Measurements from ENCODE around the gene CABLES1.

DNA sequence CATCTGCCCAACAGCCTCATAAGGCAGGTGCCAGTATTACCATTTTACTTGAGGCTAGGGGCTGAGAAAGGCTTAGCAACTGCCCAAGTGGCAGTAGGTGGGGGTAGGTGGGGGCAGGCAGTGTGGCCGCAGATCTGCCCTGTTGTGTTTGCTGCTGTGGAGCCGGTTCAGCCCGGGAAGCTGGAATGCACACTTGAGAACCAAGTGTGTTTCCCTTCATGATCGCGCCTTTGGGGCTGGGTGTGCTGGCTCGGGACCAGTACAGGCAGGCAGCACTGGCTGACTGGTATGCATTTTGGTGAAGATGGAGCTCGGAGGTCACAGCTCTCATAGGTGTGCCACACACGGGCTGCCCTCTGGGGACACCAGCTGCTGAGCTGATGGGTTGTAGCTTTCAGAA is 85.1 kb downstream of the CABLES1 start:
- TF ChIP-seq, protein P1, sequence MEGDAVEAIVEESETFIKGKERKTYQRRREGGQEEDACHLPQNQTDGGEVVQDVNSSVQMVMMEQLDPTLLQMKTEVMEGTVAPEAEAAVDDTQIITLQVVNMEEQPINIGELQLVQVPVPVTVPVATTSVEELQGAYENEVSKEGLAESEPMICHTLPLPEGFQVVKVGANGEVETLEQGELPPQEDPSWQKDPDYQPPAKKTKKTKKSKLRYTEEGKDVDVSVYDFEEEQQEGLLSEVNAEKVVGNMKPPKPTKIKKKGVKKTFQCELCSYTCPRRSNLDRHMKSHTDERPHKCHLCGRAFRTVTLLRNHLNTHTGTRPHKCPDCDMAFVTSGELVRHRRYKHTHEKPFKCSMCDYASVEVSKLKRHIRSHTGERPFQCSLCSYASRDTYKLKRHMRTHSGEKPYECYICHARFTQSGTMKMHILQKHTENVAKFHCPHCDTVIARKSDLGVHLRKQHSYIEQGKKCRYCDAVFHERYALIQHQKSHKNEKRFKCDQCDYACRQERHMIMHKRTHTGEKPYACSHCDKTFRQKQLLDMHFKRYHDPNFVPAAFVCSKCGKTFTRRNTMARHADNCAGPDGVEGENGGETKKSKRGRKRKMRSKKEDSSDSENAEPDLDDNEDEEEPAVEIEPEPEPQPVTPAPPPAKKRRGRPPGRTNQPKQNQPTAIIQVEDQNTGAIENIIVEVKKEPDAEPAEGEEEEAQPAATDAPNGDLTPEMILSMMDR (IDR thresholded peaks at IDR 0.05; ENCODE audit: control extremely low read depth in 1 of 3, insufficient read depth in 1 of 3, low read depth in 1 of 3, low read length in 3 of 3) = no peak
- TF ChIP-seq POLR2AphosphoS5 (IDR thresholded peaks at IDR 0.05; ENCODE audit: low read depth, low read length) (no peak), EP300 (IDR thresholded peaks at IDR 0.05; ENCODE audit: borderline replicate concordance in 1 of 2, low read depth in 2 of 2, low read length in 2 of 2) (no peak), PHF8 (conservative IDR thresholded peaks at IDR 0.05; ENCODE audit: low read depth, low read length) (no peak), EZH2 (IDR thresholded peaks at IDR 0.05; ENCODE audit: low read depth, low read length, severe bottlenecking) (no peak), CBX5 (IDR thresholded peaks at IDR 0.05; ENCODE audit: low read depth, low read length) (no peak), TEAD4 (IDR thresholded peaks at IDR 0.05; ENCODE audit: low read depth, low read length) (no peak), CHD1 (IDR thresholded peaks at IDR 0.05; ENCODE audit: low read depth, low read length) (no peak), ASH2L (IDR thresholded peaks at IDR 0.05; ENCODE audit: low read length) (no peak)
